ENCODE data around the gene ERF. TPM values are rescaled to one million over a fixed set of nuclear protein-coding genes. Genes with fewer than 3 reads are reported as not detected.

The ERF gene
- total RNA-seq, 1 experiment from 2014 or later, result 32.6 TPM

GRCh38 chr19:42275517-42275916, 20.6 kb upstream of the ERF start:
- Histone ChIP-seq H3K27ac (no peak overlapping the region), H3K9me3 (replicated peaks) (no peaks in the 10 kb centered on the region), H3K4me1 (replicated peaks) (peaks cover 23% of the 10 kb centered on the region), H3K4me3 (no peak overlapping the region), H3K27me3 (replicated peaks) (no peaks in the 10 kb centered on the region), H3K36me3 (peaks cover 71% of the 10 kb centered on the region)
- DNase-seq (ENCODE audit: low read depth in 1 of 2, low spot score in 2 of 2), result no peak

DNA sequence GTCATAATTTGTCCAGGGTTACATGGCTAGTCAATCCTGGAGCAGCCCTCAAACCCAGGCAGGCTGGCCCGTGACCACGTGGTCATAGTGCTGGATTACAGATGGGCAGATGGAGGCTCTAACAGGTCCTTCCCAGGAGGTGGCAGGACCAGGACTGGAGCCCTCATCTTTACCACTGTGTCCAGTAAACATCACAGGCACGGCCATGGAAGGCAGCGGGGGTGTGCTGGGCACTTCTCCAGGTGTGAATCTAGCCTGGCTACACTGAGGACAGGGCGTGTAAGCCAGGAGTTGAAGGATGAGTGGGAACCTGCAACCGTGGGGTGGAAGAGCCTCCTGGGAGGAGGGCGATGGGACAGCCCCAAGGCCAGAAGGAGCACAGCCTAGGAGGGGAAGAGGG, 20.2 kb upstream of the ERF start:
- Histone ChIP-seq H3K9me3 (replicated peaks) (no peaks in the 10 kb centered on the region), H3K4me3 (no peak overlapping the region), H3K27ac (no peak overlapping the region), H3K27me3 (replicated peaks) (no peaks in the 10 kb centered on the region), H3K36me3 (peaks cover 71% of the 10 kb centered on the region), H3K4me1 (replicated peaks) (peaks cover 23% of the 10 kb centered on the region)
- DNase-seq (ENCODE audit: low read depth in 1 of 2, low spot score in 2 of 2), result no peak

DNA sequence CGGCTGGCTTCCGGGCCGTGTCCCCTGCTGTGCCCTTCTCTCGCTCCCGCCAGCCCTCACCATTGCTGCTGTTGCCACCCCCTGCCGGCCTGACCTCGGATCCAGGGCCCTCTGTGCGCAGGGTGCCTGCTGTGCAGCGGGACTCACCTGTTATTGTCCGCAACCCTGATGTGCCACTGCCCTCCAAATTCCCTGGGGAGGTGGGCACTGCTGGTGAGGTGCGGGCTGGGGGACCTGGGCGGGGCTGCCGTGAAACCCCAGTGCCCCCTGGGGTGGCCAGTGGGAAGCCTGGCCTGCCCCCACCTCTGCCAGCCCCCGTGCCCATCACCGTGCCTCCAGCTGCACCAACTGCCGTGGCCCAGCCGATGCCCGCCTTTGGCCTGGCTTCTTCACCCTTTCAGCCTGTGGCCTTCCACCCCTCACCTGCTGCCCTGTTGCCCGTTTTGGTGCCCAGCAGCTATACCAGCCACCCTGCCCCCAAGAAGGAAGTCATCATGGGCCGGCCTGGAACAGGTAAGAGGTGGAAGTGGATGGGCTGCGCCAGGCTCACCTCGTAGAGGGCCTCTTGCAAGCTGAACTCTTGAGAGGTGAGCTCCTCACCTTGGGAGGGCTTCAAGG, 19.2 kb upstream of the ERF start:
- H3K27me3 ChIP-seq (replicated peaks), result no peaks in the 10 kb centered on the region
- no peak overlapping the region for H3K27ac ChIP-seq
- no peak overlapping the region for H3K4me3 ChIP-seq
- DNase-seq (ENCODE audit: low read depth in 1 of 2, low spot score in 2 of 2), result peak in 1 of 2 experiments; percentile 45
- no peaks in the 10 kb centered on the region for H3K9me3 ChIP-seq (replicated peaks)
- H3K36me3 ChIP-seq, result peaks cover 66% of the 10 kb centered on the region
- peaks cover 20% of the 10 kb centered on the region for H3K4me1 ChIP-seq (replicated peaks)

GRCh38 chr19:42273407-42274064, 18.6 kb upstream of the ERF start:
- peaks cover 16% of the 10 kb centered on the region for H3K4me1 ChIP-seq (replicated peaks)
- DNase-seq (ENCODE audit: low read depth in 1 of 2, low spot score in 2 of 2), result peak in 1 of 2 experiments; percentile 41
- no peaks in the 10 kb centered on the region for H3K9me3 ChIP-seq (replicated peaks)
- no peaks in the 10 kb centered on the region for H3K27me3 ChIP-seq (replicated peaks)
- no peak overlapping the region for H3K27ac ChIP-seq
- peaks cover 65% of the 10 kb centered on the region for H3K36me3 ChIP-seq
- no peak overlapping the region for H3K4me3 ChIP-seq

- peak in 1 of 2 experiments; percentile 43 for DNase-seq (ENCODE audit: low read depth in 1 of 2, low spot score in 2 of 2)
- peaks cover 16% of the 10 kb centered on the region for H3K4me1 ChIP-seq (replicated peaks)
- H3K36me3 ChIP-seq, result peaks cover 65% of the 10 kb centered on the region
- H3K27ac ChIP-seq, result no peak overlapping the region
- H3K27me3 ChIP-seq (replicated peaks), result no peaks in the 10 kb centered on the region
- no peaks in the 10 kb centered on the region for H3K9me3 ChIP-seq (replicated peaks)
- H3K4me3 ChIP-seq, result no peak overlapping the region
Measured at GRCh38 chr19:42272989-42273406, 18.1 kb upstream of the ERF start.

DNA sequence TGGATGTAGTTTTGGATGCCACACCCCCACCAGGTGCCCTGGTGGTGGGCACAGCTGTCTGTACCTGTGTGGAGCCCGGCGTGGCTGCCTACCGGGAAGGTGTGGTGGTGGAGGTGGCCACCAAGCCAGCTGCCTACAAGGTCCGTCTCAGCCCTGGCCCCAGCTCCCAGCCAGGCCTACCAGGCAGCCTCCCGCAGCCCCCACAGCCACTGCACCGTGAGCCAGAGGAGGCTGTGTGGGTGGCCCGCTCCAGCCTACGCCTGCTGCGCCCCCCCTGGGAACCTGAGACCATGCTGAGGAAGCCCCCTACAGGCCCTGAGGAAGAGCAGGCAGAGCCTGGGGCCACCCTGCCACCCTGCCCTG, 17.6 kb upstream of the ERF start:
- Histone ChIP-seq H3K9me3 (replicated peaks) (no peaks in the 10 kb centered on the region), H3K36me3 (peaks cover 63% of the 10 kb centered on the region), H3K4me1 (replicated peaks) (peaks cover 21% of the 10 kb centered on the region), H3K27me3 (replicated peaks) (no peaks in the 10 kb centered on the region), H3K4me3 (no peak overlapping the region), H3K27ac (no peak overlapping the region)
- DNase-seq (ENCODE audit: low read depth in 1 of 2, low spot score in 2 of 2), result peak in 1 of 2 experiments; percentile 41

GRCh38 chr19:42271861-42272534, 17.1 kb upstream of the ERF start:
- Histone ChIP-seq H3K4me1 (replicated peaks) (peaks cover 22% of the 10 kb centered on the region), H3K4me3 (no peak overlapping the region), H3K27ac (no peak overlapping the region), H3K27me3 (replicated peaks) (no peaks in the 10 kb centered on the region), H3K36me3 (peaks cover 58% of the 10 kb centered on the region), H3K9me3 (replicated peaks) (no peaks in the 10 kb centered on the region)
- peak in 1 of 2 experiments; percentile 40 for DNase-seq (ENCODE audit: low read depth in 1 of 2, low spot score in 2 of 2)

GRCh38 chr19:42271045-42271419, 16.1 kb upstream of the ERF start:
- Histone ChIP-seq H3K4me1 (replicated peaks) (peaks cover 22% of the 10 kb centered on the region), H3K9me3 (replicated peaks) (no peaks in the 10 kb centered on the region), H3K36me3 (peaks cover 48% of the 10 kb centered on the region), H3K27ac (peak overlapping the region; percentile 73), H3K4me3 (no peak overlapping the region), H3K27me3 (replicated peaks) (no peaks in the 10 kb centered on the region)
- no peak for DNase-seq (ENCODE audit: low read depth in 1 of 2, low spot score in 2 of 2)

DNA sequence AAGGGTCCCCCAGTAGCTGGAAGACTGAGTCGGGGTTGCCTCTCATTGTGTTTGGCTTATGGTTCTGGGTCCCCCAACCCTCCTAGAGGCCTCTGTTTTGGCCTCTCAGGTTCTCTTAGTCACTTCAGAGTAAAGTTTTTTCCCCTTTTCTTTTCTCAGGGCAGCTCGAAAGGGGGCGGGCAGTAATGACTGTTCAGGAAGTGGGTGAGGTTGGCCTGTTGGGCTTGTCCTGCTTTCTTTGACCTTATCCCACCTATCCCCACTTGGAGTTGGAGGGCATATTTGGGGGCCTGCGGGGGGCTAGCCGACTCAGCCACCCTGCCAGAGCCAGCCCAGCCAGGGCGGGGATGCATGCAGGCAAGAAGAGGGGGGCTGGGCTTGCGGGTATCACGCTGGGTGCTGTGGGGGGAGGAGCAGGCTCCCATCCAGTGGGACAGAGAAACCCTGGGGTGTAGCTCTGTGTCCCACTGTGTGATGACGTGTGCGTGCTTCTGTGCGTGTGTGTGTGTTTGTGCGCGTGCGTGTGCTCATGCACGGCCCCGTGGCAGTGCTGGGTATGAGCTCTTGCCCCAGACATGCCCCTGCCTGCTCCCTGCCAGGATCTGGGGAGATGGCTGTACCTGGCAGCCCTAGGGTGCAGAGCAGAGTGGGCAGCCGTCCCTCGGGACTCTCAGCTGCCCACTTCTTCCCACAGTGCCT, 15.6 kb upstream of the ERF start:
- H3K9me3 ChIP-seq (replicated peaks), result no peaks in the 10 kb centered on the region
- no peaks in the 10 kb centered on the region for H3K27me3 ChIP-seq (replicated peaks)
- peaks cover 44% of the 10 kb centered on the region for H3K36me3 ChIP-seq
- peak overlapping the region; percentile 72 for H3K4me3 ChIP-seq
- DNase-seq (ENCODE audit: low read depth in 1 of 2, low spot score in 2 of 2), result peak; percentile 68 to 69
- peak overlapping the region; percentile 73 for H3K27ac ChIP-seq
- H3K4me1 ChIP-seq (replicated peaks), result peaks cover 22% of the 10 kb centered on the region

- Histone ChIP-seq H3K27me3 (replicated peaks) (no peaks in the 10 kb centered on the region), H3K9me3 (replicated peaks) (no peaks in the 10 kb centered on the region), H3K4me3 (peak overlapping the region; percentile 72), H3K27ac (peak overlapping the region; percentile 73), H3K4me1 (replicated peaks) (peaks cover 22% of the 10 kb centered on the region), H3K36me3 (peaks cover 37% of the 10 kb centered on the region)
- DNase-seq (ENCODE audit: low read depth in 1 of 2, low spot score in 2 of 2), result peak; percentile 24 to 45
Measured at GRCh38 chr19:42269478-42270345, 14.8 kb upstream of the ERF start.

- Histone ChIP-seq H3K27ac (peak within 1 kb of the TSS; percentile 99), H3K27me3 (replicated peaks) (no peaks in the 10 kb centered on the region), H3K9me3 (replicated peaks) (no peaks in the 10 kb centered on the region), H3K4me3 (peak within 1 kb of the TSS; percentile 72), H3K36me3 (peaks cover 29% of the 10 kb centered on the region), H3K4me1 (replicated peaks) (peaks cover 22% of the 10 kb centered on the region)
- peak; percentile 100 for DNase-seq (ENCODE audit: low read depth in 1 of 2, low spot score in 2 of 2)
Measured at GRCh38 chr19:42268704-42269477, 14.0 kb upstream of the ERF start, which contains the start of gene CIC. Gene CIC (plus strand): TSS chr19:42269252. CDS start chr19:42271784, 2,532 bp downstream.

- no peaks in the 10 kb centered on the region for H3K27me3 ChIP-seq (replicated peaks)
- no peaks in the 10 kb centered on the region for H3K9me3 ChIP-seq (replicated peaks)
- peak overlapping the region; percentile 72 for H3K4me3 ChIP-seq
- H3K27ac ChIP-seq, result peak overlapping the region; percentile 99
- H3K4me1 ChIP-seq (replicated peaks), result peaks cover 22% of the 10 kb centered on the region
- peak; percentile 100 for DNase-seq (ENCODE audit: low read depth in 1 of 2, low spot score in 2 of 2)
- H3K36me3 ChIP-seq, result peaks cover 22% of the 10 kb centered on the region
Measured at GRCh38 chr19:42268142-42268703, 13.3 kb upstream of the ERF start.
